ENCODE data around the gene FLT3LG. TPM values are rescaled to one million over a fixed set of nuclear protein-coding genes. Genes with fewer than 3 reads are reported as not detected.

Gene FLT3LG
- total RNA-seq (12.5 TPM), polyA plus RNA-seq (ENCODE audit: insufficient read depth, low read depth, low replicate concordance) (7.4 TPM)
- long read RNA-seq, donor 1, partial matches to known transcripts: 0 of 1 reads
- long read RNA-seq, donor 1, other reads (novel, unspliced or antisense): 0 of 1 reads
- long read RNA-seq, donor 2: 0 reads
- long read RNA-seq, donor 3, partial matches to known transcripts: 0 of 1 reads
- long read RNA-seq, donor 3, other reads (novel, unspliced or antisense): 0 of 1 reads
- long read RNA-seq, donor 4: 0 reads
- long read RNA-seq, donor 5: 0 reads
- long read RNA-seq, donor 6, partial matches to known transcripts: 0 of 3 reads
- long read RNA-seq, donor 6, other reads (novel, unspliced or antisense): 0 of 3 reads
- long read RNA-seq, donor 7, partial matches to known transcripts: 6 of 7 reads
- long read RNA-seq, donor 7, other reads (novel, unspliced or antisense): 0 of 7 reads
- long read RNA-seq, donor 8, partial matches to known transcripts: 0 of 1 reads
- long read RNA-seq, donor 8, other reads (novel, unspliced or antisense): 0 of 1 reads
- long read RNA-seq, donor 9: 0 reads
- long read RNA-seq, donor 10, partial matches to known transcripts: 0 of 2 reads
- long read RNA-seq, donor 10, other reads (novel, unspliced or antisense): 0 of 2 reads

- DNase-seq (peak; percentile 71 to 91 (median 84)), FAIRE-seq (no peak)
- Histone ChIP-seq H3K36me3 (ENCODE audit: control insufficient read depth in 2 of 3, insufficient read depth in 3 of 3, low read length in 3 of 3) (no peaks in the 10 kb centered on the region), H3K27ac (ENCODE audit: low read depth in 2 of 2, low read length in 2 of 2) (peak within 1 kb of the TSS; percentile 76 to 88), H3K27me3 (ENCODE audit: control insufficient read depth, insufficient read depth, low read length) (no peaks in the 10 kb centered on the region), H3K9me3 (ENCODE audit: control insufficient read depth in 2 of 3, insufficient read depth in 1 of 3, low read length in 3 of 3) (no peaks in the 10 kb centered on the region), H3K4me1 (ENCODE audit: control insufficient read depth in 2 of 3, insufficient read depth in 2 of 3, low read depth in 1 of 3, low read length in 3 of 3) (peaks cover 0 to 9% (median 0%) of the 10 kb centered on the region in 3 donors), H3K4me3 (ENCODE audit: low read length in 3 of 3) (peak within 1 kb of the TSS; percentile 39 to 75 (median 42)), H3K9ac (ENCODE audit: low read length in 3 of 3) (peak within 1 kb of the TSS in 2 of 3 donors; percentile 60 to 86)
- intact Hi-C loops (cut with DNase I): no loop called here
- peak; percentile 89 for TF ChIP-seq CTCF (IDR thresholded peaks at IDR 0.05; ENCODE audit: borderline replicate concordance, extremely low read depth, insufficient read depth)
Observed at GRCh38 chr19:49473868-49474541, at the start of gene FLT3LG. Gene FLT3LG, plus strand, starts transcription at chr19:49474215. Its CDS starts 425 bp downstream, at chr19:49474640.

GRCh38 chr19:49425178-49425577, 48.8 kb upstream of the FLT3LG start, which contains the start of gene GFY:
Gene GFY, plus strand, starts transcription at chr19:49425388. Its CDS starts 1,043 bp downstream, at chr19:49426431.
- H3K4me3 ChIP-seq (ENCODE audit: low read length in 3 of 3): no peak within 1 kb of the TSS
- H3K9me3 ChIP-seq (ENCODE audit: control insufficient read depth in 2 of 3, insufficient read depth in 1 of 3, low read length in 3 of 3): no peaks in the 10 kb centered on the region
- DNase-seq: no peak
- H3K4me1 ChIP-seq (ENCODE audit: control insufficient read depth in 2 of 3, insufficient read depth in 2 of 3, low read depth in 1 of 3, low read length in 3 of 3): peaks cover 0 to 5% (median 0%) of the 10 kb centered on the region in 3 donors
- peaks cover 66% of the 10 kb centered on the region for H3K27me3 ChIP-seq (ENCODE audit: control insufficient read depth, insufficient read depth, low read length)
- no peaks in the 10 kb centered on the region for H3K36me3 ChIP-seq (ENCODE audit: control insufficient read depth in 2 of 3, insufficient read depth in 3 of 3, low read length in 3 of 3)
- H3K27ac ChIP-seq (ENCODE audit: low read depth in 2 of 2, low read length in 2 of 2): no peak within 1 kb of the TSS
- intact Hi-C loops (cut with DNase I): no loop called here
- TF ChIP-seq CTCF (IDR thresholded peaks at IDR 0.05; ENCODE audit: borderline replicate concordance, extremely low read depth, insufficient read depth): no peak
- no peak within 1 kb of the TSS for H3K9ac ChIP-seq (ENCODE audit: low read length in 3 of 3)
- FAIRE-seq: no peak

- intact Hi-C loops (cut with DNase I): no loop called here
- no peak overlapping the region for H3K9ac ChIP-seq (ENCODE audit: low read length in 3 of 3)
- DNase-seq: no peak
- H3K9me3 ChIP-seq (ENCODE audit: control insufficient read depth in 2 of 3, insufficient read depth in 1 of 3, low read length in 3 of 3): no peaks in the 10 kb centered on the region
- H3K27ac ChIP-seq (ENCODE audit: low read depth in 2 of 2, low read length in 2 of 2): no peak overlapping the region
- no peak for TF ChIP-seq CTCF (IDR thresholded peaks at IDR 0.05; ENCODE audit: borderline replicate concordance, extremely low read depth, insufficient read depth)
- H3K36me3 ChIP-seq (ENCODE audit: control insufficient read depth in 2 of 3, insufficient read depth in 3 of 3, low read length in 3 of 3): no peaks in the 10 kb centered on the region
- no peak for FAIRE-seq
- no peak overlapping the region for H3K4me3 ChIP-seq (ENCODE audit: low read length in 3 of 3)
- peaks cover 69% of the 10 kb centered on the region for H3K27me3 ChIP-seq (ENCODE audit: control insufficient read depth, insufficient read depth, low read length)
- H3K4me1 ChIP-seq (ENCODE audit: control insufficient read depth in 2 of 3, insufficient read depth in 2 of 3, low read depth in 1 of 3, low read length in 3 of 3): peaks cover 0 to 5% (median 0%) of the 10 kb centered on the region in 3 donors
Observed at GRCh38 chr19:49425922-49426592, 48.0 kb upstream of the FLT3LG start.

Data from kidney (tissue), 22 donors.